A673 (cell line): ENCODE measurements around the gene BACH1. TPM values are rescaled to one million over a fixed set of nuclear protein-coding genes. Genes with fewer than 3 reads are reported as not detected.
A peak's percentile ranks its signal among the peaks of the same experiment; 100 is the strongest.

Experiments used
- BruUV-seq: library from RNA; stranded (reverse); fragments of 400-500 nt; replicated peaks from 2 replicates; lab custom pipeline; 2021; lab: Mats Ljungman, UMichigan
- CTCF ChIA-PET: fragments of 300-600 bp; sonication (Branson Sonifier 250); formaldehyde crosslinking; loops from one replicate; lab custom pipeline; 2022; ENCODE audit warnings: antibody characterized with exemption; lab: Charles Lee
- POLR2A ChIA-PET: fragments of 300-600 bp; sonication (Branson Sonifier 250); formaldehyde crosslinking; loops from one replicate; lab custom pipeline; 2022; ENCODE audit warnings: antibody characterized with exemption; ENCODE audit not compliant: low non-redundant PET; lab: Charles Lee
- DNase-seq: peaks from one replicate; pipeline ENCODE4 v3.0.0-alpha.2; 2015; ENCODE audit warnings: low spot score
- H3K27ac ChIP-seq: fragments of 200-600 bp; sonication (generic); 2 replicates; pipeline ENCODE4 v1.5.1; 2016; ENCODE audit warnings: mixed run types, low read depth, mild to moderate bottlenecking, mixed read lengths, antibody characterized with exemption, low read length; ENCODE audit not compliant: poor library complexity, severe bottlenecking
- H3K27me3 ChIP-seq: fragments of 200-600 bp; sonication (generic); replicated peaks from 2 replicates; pipeline ENCODE4 v1.6.1; 2017; ENCODE audit warnings: mixed run types, low read depth, mild to moderate bottlenecking, mixed read lengths, antibody characterized with exemption, low read length; ENCODE audit not compliant: insufficient read depth, poor library complexity
- H3K36me3 ChIP-seq: fragments of 200-600 bp; sonication (generic); 2 replicates; pipeline ENCODE4 v1.6.1; 2016; ENCODE audit warnings: mixed run types, mild to moderate bottlenecking, mixed read lengths, antibody characterized with exemption, low read length; ENCODE audit not compliant: insufficient read depth, poor library complexity, severe bottlenecking
- H3K4me1 ChIP-seq: fragments of 200-600 bp; sonication (generic); 2 replicates; pipeline ENCODE4 v1.6.1; 2017; ENCODE audit warnings: mixed run types, mild to moderate bottlenecking, mixed read lengths, antibody characterized with exemption, low read length; ENCODE audit not compliant: insufficient read depth, poor library complexity, severe bottlenecking
- H3K4me3 ChIP-seq: fragments of 200-600 bp; sonication (generic); 2 replicates; pipeline ENCODE4 v1.5.1; 2016; ENCODE audit warnings: low read depth, mixed run types, mild to moderate bottlenecking, mixed read lengths, low read length; ENCODE audit not compliant: poor library complexity, severe bottlenecking
- H3K9me3 ChIP-seq: fragments of 200-600 bp; sonication (generic); 2 replicates; pipeline ENCODE4 v1.6.1; 2016; ENCODE audit warnings: mixed run types, low read depth, mild to moderate bottlenecking, mixed read lengths, antibody characterized with exemption, low read length; ENCODE audit not compliant: poor library complexity, severe bottlenecking
- EZH2 ChIP-seq: fragments of 200-600 bp; sonication (generic); IDR thresholded peaks from 2 replicates; pipeline ENCODE4 v1.6.1; 2017; ENCODE audit warnings: borderline replicate concordance, low read depth, mild to moderate bottlenecking, mixed read lengths, antibody characterized with exemption, low read length; ENCODE audit not compliant: poor library complexity, severe bottlenecking
- intact Hi-C: fragments of 100-400 bp; cut with micrococcal nuclease; formaldehyde crosslinking; loops from one replicate; pipeline ENCODE4 v1.10.0; 2022; ENCODE audit not compliant: unreplicated experiment
- total RNA-seq: library from RNA; stranded (reverse); gene quantifications from 2 replicates; pipeline ENCODE4 v1.2.3, GENCODE V29; 2021
- TF ChIP-seq, protein P1 (sequence below): fragments of 300-800, 200-600 bp; sonication (generic); conservative IDR thresholded peaks from 2 replicates; pipeline ENCODE4 v1.5.1; 2017; ENCODE audit warnings: low read depth, mild to moderate bottlenecking, antibody characterized with exemption, low read length, moderate library complexity, mixed read lengths

The BACH1 gene
- total RNA-seq, 1 experiment from 2014 or later, result 103 TPM

GRCh38 chr21:29287383-29287782 is 11.3 kb upstream of the BACH1 start:
- no peak overlapping the region for H3K4me3 ChIP-seq
- H3K9me3 ChIP-seq, result no peaks in the 10 kb centered on the region
- intact Hi-C loops, result no loop called here
- BruUV-seq, result no TSS peak
- peaks cover 34% of the 10 kb centered on the region for H3K4me1 ChIP-seq
- H3K27ac ChIP-seq, result no peak overlapping the region
- no peak for TF ChIP-seq EZH2
- TF ChIP-seq, protein P1, sequence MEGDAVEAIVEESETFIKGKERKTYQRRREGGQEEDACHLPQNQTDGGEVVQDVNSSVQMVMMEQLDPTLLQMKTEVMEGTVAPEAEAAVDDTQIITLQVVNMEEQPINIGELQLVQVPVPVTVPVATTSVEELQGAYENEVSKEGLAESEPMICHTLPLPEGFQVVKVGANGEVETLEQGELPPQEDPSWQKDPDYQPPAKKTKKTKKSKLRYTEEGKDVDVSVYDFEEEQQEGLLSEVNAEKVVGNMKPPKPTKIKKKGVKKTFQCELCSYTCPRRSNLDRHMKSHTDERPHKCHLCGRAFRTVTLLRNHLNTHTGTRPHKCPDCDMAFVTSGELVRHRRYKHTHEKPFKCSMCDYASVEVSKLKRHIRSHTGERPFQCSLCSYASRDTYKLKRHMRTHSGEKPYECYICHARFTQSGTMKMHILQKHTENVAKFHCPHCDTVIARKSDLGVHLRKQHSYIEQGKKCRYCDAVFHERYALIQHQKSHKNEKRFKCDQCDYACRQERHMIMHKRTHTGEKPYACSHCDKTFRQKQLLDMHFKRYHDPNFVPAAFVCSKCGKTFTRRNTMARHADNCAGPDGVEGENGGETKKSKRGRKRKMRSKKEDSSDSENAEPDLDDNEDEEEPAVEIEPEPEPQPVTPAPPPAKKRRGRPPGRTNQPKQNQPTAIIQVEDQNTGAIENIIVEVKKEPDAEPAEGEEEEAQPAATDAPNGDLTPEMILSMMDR, result no peak
- H3K36me3 ChIP-seq, result no peaks in the 10 kb centered on the region
- CTCF ChIA-PET, result interaction anchor here (0.6 kb wide), 1 partner anchor 123 kb away, joined by 3 read pairs; no protein-coding TSS in a partner anchor
- peak; percentile 45 for DNase-seq
- POLR2A ChIA-PET, result interaction anchor here (0.6 kb wide), 1 partner anchor 567 kb away, joined by 3 read pairs; no protein-coding TSS in a partner anchor
- no peaks in the 10 kb centered on the region for H3K27me3 ChIP-seq

DNA sequence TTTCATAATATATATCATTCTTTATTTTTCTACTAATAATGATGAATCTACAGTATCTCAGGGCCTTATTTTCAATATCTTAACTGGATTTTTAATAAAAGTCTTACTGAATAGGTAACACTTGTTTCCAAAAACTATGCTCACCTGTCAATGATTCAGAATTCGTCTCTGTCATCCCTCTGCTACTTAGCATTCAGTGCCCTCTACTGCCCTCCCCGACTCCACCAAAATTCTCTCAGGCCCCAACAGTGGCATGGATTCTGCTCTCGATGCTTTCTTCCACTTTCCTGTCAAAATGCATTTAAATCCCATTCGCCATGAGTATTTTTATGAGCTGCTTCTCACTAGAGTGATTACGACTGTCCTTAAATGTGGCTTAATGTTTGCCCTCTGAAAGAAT is 10.5 kb upstream of the BACH1 start:
- no TSS peak for BruUV-seq
- Histone ChIP-seq H3K9me3 (no peaks in the 10 kb centered on the region), H3K4me3 (no peak overlapping the region), H3K36me3 (no peaks in the 10 kb centered on the region), H3K27ac (no peak overlapping the region), H3K4me1 (peaks cover 34% of the 10 kb centered on the region), H3K27me3 (no peaks in the 10 kb centered on the region)
- ChIA-PET POLR2A (no interaction called here), CTCF (no interaction called here)
- intact Hi-C loops, result no loop called here
- no peak for DNase-seq
- TF ChIP-seq EZH2, result no peak
- TF ChIP-seq, protein P1, result no peak

- Histone ChIP-seq H3K27me3 (no peaks in the 10 kb centered on the region), H3K4me1 (peaks cover 34% of the 10 kb centered on the region), H3K4me3 (no peak overlapping the region), H3K27ac (no peak overlapping the region), H3K9me3 (no peaks in the 10 kb centered on the region), H3K36me3 (no peaks in the 10 kb centered on the region)
- BruUV-seq, result no TSS peak
- DNase-seq, result no peak
- ChIA-PET CTCF (no interaction called here), POLR2A (no interaction called here)
- intact Hi-C loops, result no loop called here
- TF ChIP-seq, protein P1, result no peak
- TF ChIP-seq EZH2, result no peak
Measured at GRCh38 chr21:29289317-29289716, 9.4 kb upstream of the BACH1 start.
